PFSK-1 (cell line): ENCODE measurements around the gene ENO1.
A peak's percentile ranks its signal among the peaks of the same experiment; 100 is the strongest.

Experiments
- FOXP2 ChIP-seq: optimal IDR thresholded peaks from 2 replicates; pipeline ENCODE3; 2011; ENCODE audit warnings: borderline replicate concordance, control low read depth, inconsistent platforms; ENCODE audit not compliant: insufficient read depth; ENCODE audit errors: extremely low read length, extremely low read depth
- POLR2AphosphoS5 ChIP-seq: IDR thresholded peaks from 2 replicates; pipeline ENCODE4 v1.6.1; 2012; ENCODE audit warnings: low read depth, mild to moderate bottlenecking, control low read depth, low read length, moderate library complexity
- TAF1 ChIP-seq: IDR thresholded peaks from 2 replicates; pipeline ENCODE4 v1.6.1; 2012; ENCODE audit warnings: low read length, control low read depth, borderline replicate concordance; ENCODE audit not compliant: insufficient read depth

- TF ChIP-seq POLR2AphosphoS5 (peak; percentile 63; the same call in 1 of the 2 replicates), TAF1 (no peak), FOXP2 (peak; percentile 34)
These were observed 20.3 kb downstream of the ENO1 start for GRCh38 chr1:8858112-8858668.
